EL (cell line): ENCODE results near the gene SUN5.

Source experiments
- DNase-seq: peaks from one replicate; pipeline ENCODE4 v3.0.0-alpha.2; 2016

Gene SUN5

GRCh38 chr20:33026779-33027759 is 22.8 kb upstream of the SUN5 start:
- no peak for DNase-seq

- DNase-seq, result no peak
Observed at GRCh38 chr20:33026072-33026778, 22.0 kb upstream of the SUN5 start.

- no peak for DNase-seq
Observed at GRCh38 chr20:33025318-33025876, 21.2 kb upstream of the SUN5 start.

- DNase-seq, result no peak
Observed at GRCh38 chr20:33024609-33025317, 20.5 kb upstream of the SUN5 start.

GRCh38 chr20:33024243-33024560 is 20.0 kb upstream of the SUN5 start:
- no peak for DNase-seq

- DNase-seq, result no peak
Observed at GRCh38 chr20:33023439-33024242, 19.4 kb upstream of the SUN5 start.

GRCh38 chr20:33022694-33023438 is 18.6 kb upstream of the SUN5 start:
- no peak for DNase-seq

GRCh38 chr20:33022289-33022688 is 18.1 kb upstream of the SUN5 start:
- no peak for DNase-seq

- DNase-seq, result no peak
Observed at GRCh38 chr20:33021879-33022278, 17.6 kb upstream of the SUN5 start.

GRCh38 chr20:33020278-33021161 is 16.3 kb upstream of the SUN5 start:
- no peak for DNase-seq

- DNase-seq, result no peak
Observed at GRCh38 chr20:33019465-33020277, 15.4 kb upstream of the SUN5 start.

- no peak for DNase-seq
Observed at GRCh38 chr20:33018169-33018931, 14.1 kb upstream of the SUN5 start.

- no peak for DNase-seq
Observed at GRCh38 chr20:33017542-33017941, 13.3 kb upstream of the SUN5 start.

- no peak for DNase-seq
Observed at GRCh38 chr20:33016581-33017109, 12.4 kb upstream of the SUN5 start.

- no peak for DNase-seq
Observed at GRCh38 chr20:33015700-33016580, 11.7 kb upstream of the SUN5 start.

GRCh38 chr20:33015114-33015484 is 10.9 kb upstream of the SUN5 start:
- DNase-seq, result no peak

GRCh38 chr20:33014336-33015113 is 10.3 kb upstream of the SUN5 start:
- DNase-seq, result no peak
